Posterior cingulate gyrus (tissue), 11 donors: ENCODE results near the gene EFNB2.

Experiments
- DNase-seq, 10 donors: peaks; one replicate each; pipeline versions ENCODE4 v3.0.0 to v3.0.0-alpha.2; 2020 to 2021; ENCODE audit warnings: mixed read lengths in 3 of 10
- intact Hi-C: fragments of 100-400 bp; cut with DNase I; formaldehyde crosslinking; loops from one replicate; pipeline ENCODE4 v1.15.1; 2023

Gene EFNB2

GRCh38 chr13:106528718-106529414 is 6.6 kb downstream of the EFNB2 start:
- DNase-seq, result no peak
- intact Hi-C loops, result no loop called here

- DNase-seq, result no peak
- intact Hi-C loops, result no loop called here
Measured at GRCh38 chr13:106527826-106528225, 7.6 kb downstream of the EFNB2 start.

- intact Hi-C loops, result no loop called here
- no peak for DNase-seq
Measured at GRCh38 chr13:106527445-106527801, 8.0 kb downstream of the EFNB2 start.

DNA sequence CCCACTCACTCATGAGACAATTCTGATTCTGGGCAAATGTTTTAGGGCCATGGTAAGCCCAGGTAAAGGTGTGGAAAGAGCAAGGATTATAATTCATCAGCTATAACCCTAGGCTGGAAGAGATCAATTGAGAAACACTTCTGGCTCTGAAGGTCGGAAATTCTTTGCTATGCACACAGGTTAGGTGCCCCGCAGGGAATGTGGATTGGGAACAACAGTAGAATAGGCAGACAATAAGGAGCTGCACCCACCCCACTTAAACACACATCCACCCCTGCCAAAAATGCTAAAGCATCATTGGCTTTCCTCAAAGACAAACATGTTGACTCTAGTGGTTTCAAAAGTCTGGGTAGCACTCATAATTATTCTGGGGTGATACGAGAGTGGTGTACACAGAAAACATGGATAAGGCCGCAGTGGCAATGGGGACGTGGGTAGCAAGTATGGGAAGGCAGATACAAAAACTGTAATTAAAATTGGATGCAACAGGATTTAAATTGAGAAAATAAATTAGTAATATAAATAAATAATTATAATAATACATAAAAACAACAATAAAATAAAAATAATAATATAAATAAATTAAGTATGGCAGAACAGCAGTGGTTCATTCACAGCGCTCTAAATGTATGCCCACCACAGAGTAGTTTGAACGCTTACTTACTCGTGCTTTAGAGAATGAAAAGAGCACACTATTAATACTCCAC is 8.6 kb downstream of the EFNB2 start:
- DNase-seq, result no peak
- intact Hi-C loops, result no loop called here

DNA sequence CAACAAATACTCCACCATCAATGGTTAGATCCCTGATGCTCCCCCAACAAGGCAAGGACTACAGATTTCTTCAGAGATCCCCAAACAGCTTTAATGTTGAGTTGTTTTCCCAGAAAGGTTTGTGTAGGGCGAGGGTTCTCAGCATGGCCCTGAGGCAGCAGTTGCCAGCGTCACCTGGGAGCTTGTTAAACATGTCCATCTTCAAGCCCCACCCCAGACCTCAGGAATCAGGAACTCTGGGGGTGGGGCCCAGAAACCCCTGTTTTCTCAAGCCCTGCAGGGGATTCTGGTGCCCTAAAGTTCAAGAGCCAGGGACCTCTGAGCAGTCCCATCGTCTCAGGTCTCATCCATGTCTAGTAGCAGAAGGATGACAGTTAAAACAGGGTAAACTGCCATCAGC is 9.6 kb downstream of the EFNB2 start:
- intact Hi-C loops, result no loop called here
- no peak for DNase-seq

DNA sequence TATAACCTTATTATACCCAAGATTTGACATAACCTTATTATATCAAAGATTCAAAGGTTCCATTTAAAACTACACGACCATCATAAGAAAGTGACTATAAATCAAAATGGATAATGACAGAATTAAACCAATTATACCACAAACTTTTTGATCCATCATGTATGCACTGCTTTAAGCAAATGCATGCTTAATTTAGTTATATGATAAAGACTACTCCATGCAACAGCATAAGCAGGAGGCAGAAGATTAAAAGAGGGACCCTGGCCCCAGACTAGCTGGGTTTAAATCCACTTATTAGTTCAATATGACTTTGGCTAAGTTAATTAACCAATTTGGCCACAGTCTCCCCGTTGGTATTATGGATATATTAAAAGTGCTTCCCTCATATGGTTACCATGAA is 11.4 kb downstream of the EFNB2 start:
- DNase-seq, result no peak
- intact Hi-C loops, result loop anchor here (5.0 kb wide), 1 partner anchor 437 kb away; no protein-coding TSS in a partner anchor

- intact Hi-C loops, result loop anchor here (5.0 kb wide), 1 partner anchor 436 kb away; no protein-coding TSS in a partner anchor
- DNase-seq, result no peak
Measured at GRCh38 chr13:106523576-106523975, 11.9 kb downstream of the EFNB2 start.

DNA sequence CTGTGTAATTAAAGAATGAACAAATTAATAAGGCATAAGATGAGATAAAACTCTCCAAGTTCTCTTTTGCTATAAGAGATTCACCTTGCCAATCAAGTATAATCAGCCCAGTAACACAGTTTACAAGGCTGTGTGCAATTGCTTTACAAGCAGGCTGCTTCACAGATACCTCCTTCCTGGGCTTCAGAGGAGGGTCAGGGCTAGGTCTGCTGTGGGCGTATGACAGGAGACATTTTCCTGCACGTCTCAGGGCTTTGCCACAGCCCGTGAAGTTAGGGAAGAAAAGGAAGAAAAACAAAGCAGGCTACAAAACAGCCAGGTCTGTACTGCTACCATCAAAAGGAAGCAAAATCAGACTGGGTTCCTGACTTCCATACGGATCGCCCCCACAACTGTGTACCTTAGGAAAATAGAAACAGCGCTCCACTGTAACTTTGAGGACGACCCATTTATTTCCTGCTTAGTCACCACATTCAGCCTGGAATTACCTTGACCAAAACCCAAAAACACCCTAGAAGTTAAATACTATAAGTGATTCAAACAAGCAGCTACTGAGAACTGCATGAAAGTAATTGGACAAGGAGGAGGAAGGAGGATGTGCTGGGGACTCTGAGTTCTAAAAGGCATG is 12.4 kb downstream of the EFNB2 start:
- DNase-seq, result no peak
- intact Hi-C loops, result loop anchor here (5.0 kb wide), 1 partner anchor 436 kb away; no protein-coding TSS in a partner anchor

- DNase-seq, result no peak
- intact Hi-C loops, result loop anchor here (5.0 kb wide), 1 partner anchor 435 kb away; no protein-coding TSS in a partner anchor
Measured at GRCh38 chr13:106522112-106522705, 13.3 kb downstream of the EFNB2 start.

- DNase-seq, result no peak
- intact Hi-C loops, result loop anchor here (5.0 kb wide), 1 partner anchor 434 kb away; no protein-coding TSS in a partner anchor
Measured at GRCh38 chr13:106521095-106521799, 14.2 kb downstream of the EFNB2 start.

DNA sequence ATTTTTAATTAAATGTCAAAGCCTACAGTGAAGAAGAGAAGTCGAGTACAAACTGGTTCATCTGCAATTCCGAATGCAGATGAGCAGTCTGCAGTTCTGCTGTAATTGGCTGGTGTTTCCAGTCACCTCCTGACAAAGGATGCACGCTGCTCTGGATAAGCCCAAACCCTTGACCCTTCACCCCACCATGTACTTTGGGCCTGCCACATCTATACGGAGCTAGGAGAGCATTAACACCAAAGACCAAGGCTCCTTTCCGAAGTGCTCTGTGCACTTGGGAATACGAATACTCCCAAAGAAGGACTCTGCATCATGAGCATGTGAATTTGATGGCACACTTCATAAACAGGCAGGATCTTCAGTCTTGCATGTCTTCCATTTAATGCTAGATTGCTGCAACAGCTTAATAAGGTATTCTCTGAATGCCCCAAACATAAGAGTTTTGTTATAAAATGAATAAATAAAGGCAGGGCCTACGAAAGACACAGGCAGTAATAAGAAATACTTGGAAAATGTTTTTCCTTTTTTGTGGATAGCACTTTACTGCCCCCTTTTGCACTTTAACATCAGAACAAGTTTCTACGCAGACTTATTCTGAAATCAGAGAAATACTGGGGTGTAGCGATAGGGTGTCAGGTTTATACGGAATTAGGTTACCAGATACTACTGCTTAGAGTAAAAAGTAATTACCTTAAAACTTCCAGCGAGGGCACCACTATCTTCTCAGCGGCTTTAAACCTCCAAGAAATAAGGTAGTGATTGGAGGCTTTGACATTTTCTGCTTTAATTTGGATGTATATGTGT is 15.0 kb downstream of the EFNB2 start:
- intact Hi-C loops, result loop anchor here (5.0 kb wide), 1 partner anchor 433 kb away; no protein-coding TSS in a partner anchor
- no peak for DNase-seq

- intact Hi-C loops, result no loop called here
- no peak for DNase-seq
Measured at GRCh38 chr13:106518512-106518911, 16.9 kb downstream of the EFNB2 start.

DNA sequence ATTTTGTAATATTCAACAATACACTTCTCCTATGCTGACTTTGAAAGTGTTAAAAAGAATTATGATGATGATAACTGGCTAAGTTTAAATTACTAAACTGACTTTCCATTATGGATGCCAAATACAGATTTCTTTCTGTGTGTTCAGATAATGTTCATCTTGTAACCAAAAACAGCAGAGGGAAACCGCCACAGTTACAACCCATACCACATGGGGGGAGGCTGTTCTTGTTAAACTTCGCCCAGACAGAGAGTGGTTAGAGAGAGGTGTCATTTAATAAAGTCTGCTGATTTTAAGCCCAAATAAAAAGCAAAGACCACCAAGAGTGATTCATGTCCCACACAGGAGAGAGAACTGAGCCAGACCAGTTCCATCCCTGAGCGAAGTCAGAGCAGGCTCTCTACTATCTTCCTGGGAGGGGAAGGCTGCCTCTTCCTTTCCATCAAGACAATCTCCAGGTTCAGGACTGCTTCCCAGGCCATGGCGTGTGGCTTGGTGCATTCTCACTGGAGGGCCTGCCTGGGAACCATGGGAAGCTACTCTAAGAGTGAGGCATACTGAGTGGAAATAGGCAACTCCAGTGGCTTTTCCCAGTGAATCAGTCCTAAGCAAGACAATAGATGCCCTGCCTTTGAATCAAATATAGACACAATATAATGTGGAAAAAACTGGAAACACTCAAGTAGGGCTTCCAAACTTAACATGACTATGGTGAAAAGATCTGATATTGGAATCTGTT is 18.2 kb downstream of the EFNB2 start:
- DNase-seq, result no peak
- intact Hi-C loops, result no loop called here

- intact Hi-C loops, result no loop called here
- DNase-seq, result no peak
Measured at GRCh38 chr13:106515635-106516254, 19.7 kb downstream of the EFNB2 start.

GRCh38 chr13:106514928-106515634 is 20.4 kb downstream of the EFNB2 start:
- DNase-seq, result no peak
- intact Hi-C loops, result no loop called here

DNA sequence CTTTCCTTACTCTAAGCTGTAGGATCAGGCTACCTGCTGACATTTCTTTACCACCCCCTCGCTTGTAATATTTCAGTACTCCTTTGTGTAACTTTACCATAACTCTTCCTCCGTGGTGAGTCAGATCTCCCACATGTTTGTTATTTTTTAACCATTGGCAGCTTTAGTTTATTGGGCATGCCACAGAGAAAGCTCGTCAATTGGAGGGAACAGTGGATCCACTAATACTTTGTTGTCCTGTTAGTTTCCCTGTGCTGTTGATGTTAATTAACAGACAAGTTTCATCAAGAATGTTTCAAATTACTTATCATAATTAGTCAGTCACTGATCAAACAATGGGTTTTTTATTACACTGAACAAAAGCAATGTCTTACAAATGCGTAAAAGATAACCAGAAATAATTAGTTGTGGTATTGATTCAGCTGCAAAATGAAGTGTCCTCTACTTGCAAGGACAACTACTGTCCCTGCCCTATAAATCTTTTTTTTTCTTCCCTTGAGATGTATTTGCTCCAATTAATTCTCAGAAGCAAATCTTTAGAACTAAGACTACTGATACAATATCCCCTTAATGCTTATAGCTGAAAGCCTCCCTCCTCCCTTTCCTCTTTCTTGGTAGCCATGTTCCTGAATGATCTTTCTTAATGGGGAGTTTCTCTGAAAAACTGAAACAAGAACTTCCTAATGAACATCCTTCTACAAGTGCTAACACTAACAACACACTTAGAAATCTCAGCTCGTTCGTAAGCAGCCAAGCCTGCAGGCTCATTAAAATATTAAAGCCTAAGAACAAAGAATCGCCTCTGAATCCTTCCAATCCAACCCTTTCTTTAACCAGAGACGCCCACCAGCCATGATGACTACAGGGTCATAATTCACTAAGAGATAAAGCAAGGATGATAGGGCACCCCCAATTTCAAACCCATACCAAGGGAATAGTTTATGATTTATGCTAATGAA is 22.2 kb downstream of the EFNB2 start:
- no peak for DNase-seq
- intact Hi-C loops, result no loop called here
